HG03457 (cell line): ENCODE measurements around the gene FAM81B.

Source experiments
- ATAC-seq: cut with Tn5 transposase; IDR thresholded peaks from one replicate; pipeline ENCODE4 v1.9.1; 2021; ENCODE audit warnings: moderate number of reproducible peaks; ENCODE audit not compliant: unreplicated experiment

The FAM81B gene

GRCh38 chr5:95398989-95399388 is 7.8 kb downstream of the FAM81B start:
- ATAC-seq: no peak

- ATAC-seq: no peak
Observed at GRCh38 chr5:95401626-95402025, 10.5 kb downstream of the FAM81B start.

GRCh38 chr5:95403996-95404395 is 12.8 kb downstream of the FAM81B start:
- no peak for ATAC-seq

GRCh38 chr5:95406426-95407090 is 15.4 kb downstream of the FAM81B start:
- ATAC-seq: no peak

GRCh38 chr5:95410279-95410678 is 19.1 kb downstream of the FAM81B start:
- no peak for ATAC-seq

GRCh38 chr5:95411474-95411873 is 20.3 kb downstream of the FAM81B start:
- ATAC-seq: no peak

- no peak for ATAC-seq
Observed at GRCh38 chr5:95414451-95414850, 23.3 kb downstream of the FAM81B start.

GRCh38 chr5:95417971-95418370 is 26.8 kb downstream of the FAM81B start:
- no peak for ATAC-seq

GRCh38 chr5:95422838-95423237 is 31.7 kb downstream of the FAM81B start:
- no peak for ATAC-seq

- no peak for ATAC-seq
Observed at GRCh38 chr5:95424016-95424415, 32.9 kb downstream of the FAM81B start.

- ATAC-seq: no peak
Observed at GRCh38 chr5:95424526-95424925, 33.4 kb downstream of the FAM81B start.

GRCh38 chr5:95426227-95426626 is 35.1 kb downstream of the FAM81B start:
- ATAC-seq: no peak

GRCh38 chr5:95432779-95433178 is 41.6 kb downstream of the FAM81B start:
- ATAC-seq: no peak

- no peak for ATAC-seq
Observed at GRCh38 chr5:95439801-95440493, 48.8 kb downstream of the FAM81B start.

- no peak for ATAC-seq
Observed at GRCh38 chr5:95440825-95441224, 49.7 kb downstream of the FAM81B start.

GRCh38 chr5:95441636-95442035 is 50.5 kb downstream of the FAM81B start:
- ATAC-seq: no peak

GRCh38 chr5:95445442-95445841 is 54.3 kb downstream of the FAM81B start:
- no peak for ATAC-seq

- ATAC-seq: no peak
Observed at GRCh38 chr5:95445995-95446394, 54.8 kb downstream of the FAM81B start.

GRCh38 chr5:95446560-95447221 is 55.5 kb downstream of the FAM81B start:
- no peak for ATAC-seq

- ATAC-seq: no peak
Observed at GRCh38 chr5:95447961-95448360, 56.8 kb downstream of the FAM81B start.

GRCh38 chr5:95448789-95449188 is 57.6 kb downstream of the FAM81B start:
- ATAC-seq: no peak

GRCh38 chr5:95449460-95449859 is 58.3 kb downstream of the FAM81B start:
- no peak for ATAC-seq
